Osteoblast (primary cell): ENCODE data around the gene RFC4. TPM values are rescaled to one million over a fixed set of nuclear protein-coding genes. Genes with fewer than 3 reads are reported as not detected.

Source experiments
- DNase-seq: peaks from one replicate; pipeline ENCODE4 v3.0.0; 2011; ENCODE audit warnings: low spot score, mixed read lengths; ENCODE audit not compliant: insufficient read length; ENCODE audit errors: missing footprints
- H2AFZ ChIP-seq: 2 replicates; pipeline ENCODE4 v1.6.0; 2011; ENCODE audit warnings: mild to moderate bottlenecking, low read length
- H3K27ac ChIP-seq: 2 replicates; pipeline ENCODE4 v1.5.1; 2011; ENCODE audit warnings: mild to moderate bottlenecking, low read depth, low read length, moderate library complexity
- H3K27me3 ChIP-seq: 2 replicates; pipeline ENCODE4 v1.6.0; 2012; ENCODE audit warnings: mild to moderate bottlenecking, control low read depth, inconsistent platforms, low read length, moderate library complexity; ENCODE audit not compliant: insufficient read depth
- H3K36me3 ChIP-seq: 2 replicates; pipeline ENCODE4 v1.5.1; 2011; ENCODE audit warnings: mild to moderate bottlenecking, low read length, control low read depth, moderate library complexity; ENCODE audit not compliant: insufficient read depth
- H3K4me1 ChIP-seq: 2 replicates; pipeline ENCODE4 v1.5.1; 2011; ENCODE audit warnings: mild to moderate bottlenecking, low read length, control low read depth, moderate library complexity; ENCODE audit not compliant: insufficient read depth
- H3K4me2 ChIP-seq: 2 replicates; pipeline ENCODE4 v1.6.0; 2011; ENCODE audit warnings: mild to moderate bottlenecking, low read length; ENCODE audit not compliant: insufficient read depth
- H3K4me3 ChIP-seq: fragments of 200-600 bp; sonication (generic); 3 replicates; pipeline ENCODE4 v1.5.1; 2012; ENCODE audit warnings: mild to moderate bottlenecking, low read length, inconsistent platforms; ENCODE audit not compliant: insufficient read depth
- H3K79me2 ChIP-seq: 2 replicates; pipeline ENCODE4 v1.6.0; 2012; ENCODE audit warnings: mild to moderate bottlenecking, low read length, control low read depth, inconsistent platforms; ENCODE audit not compliant: insufficient read depth
- H3K9me3 ChIP-seq: 2 replicates; pipeline ENCODE4 v1.5.1; 2011; ENCODE audit warnings: low read depth, low read length, control low read depth
- H4K20me1 ChIP-seq: 2 replicates; pipeline ENCODE4 v1.6.0; 2012; ENCODE audit warnings: mild to moderate bottlenecking, low read length, control low read depth; ENCODE audit not compliant: insufficient read depth
- CTCF ChIP-seq: IDR thresholded peaks from 2 replicates; pipeline ENCODE4 v1.5.1; 2011; ENCODE audit warnings: mild to moderate bottlenecking, low read depth, low read length, moderate library complexity; ENCODE audit errors: extremely low read depth
- total RNA-seq: library from RNA; depleted of rRNA; stranded (reverse); fragments of >200 nt; gene quantifications from 2 replicates; pipeline ENCODE4 v1.2.3, GENCODE V29; 2012

Gene RFC4
- total RNA-seq, 1 donor = 18.1 TPM

- Histone ChIP-seq H3K27me3 (peaks cover 10% of the 10 kb centered on the region), H3K9me3 (no peaks in the 10 kb centered on the region), H3K36me3 (no peaks in the 10 kb centered on the region), H3K27ac (no peak overlapping the region), H4K20me1 (no peaks in the 10 kb centered on the region), H3K4me2 (no peak overlapping the region), H2AFZ (no peak overlapping the region), H3K4me3 (no peak overlapping the region), H3K4me1 (peaks cover 5% of the 10 kb centered on the region), H3K79me2 (no peaks in the 10 kb centered on the region)
- DNase-seq = no peak
- TF ChIP-seq CTCF = no peak
Observed at GRCh38 chr3:186757686-186758220, 48.5 kb downstream of the RFC4 start.

GRCh38 chr3:186757214-186757613 is 49.1 kb downstream of the RFC4 start:
- no peak for DNase-seq
- no peaks in the 10 kb centered on the region for H3K36me3 ChIP-seq
- H3K27me3 ChIP-seq = peaks cover 10% of the 10 kb centered on the region

GRCh38 chr3:186754871-186755270 is 51.4 kb downstream of the RFC4 start:
- no peaks in the 10 kb centered on the region for H3K79me2 ChIP-seq
- H3K27me3 ChIP-seq = peaks cover 10% of the 10 kb centered on the region
- H3K4me1 ChIP-seq = peaks cover 5% of the 10 kb centered on the region
- H3K4me3 ChIP-seq = no peak overlapping the region
- no peak overlapping the region for H3K27ac ChIP-seq
- DNase-seq = no peak
- no peaks in the 10 kb centered on the region for H4K20me1 ChIP-seq
- H2AFZ ChIP-seq = no peak overlapping the region
- no peaks in the 10 kb centered on the region for H3K9me3 ChIP-seq
- no peak overlapping the region for H3K4me2 ChIP-seq
- TF ChIP-seq CTCF = no peak
- no peaks in the 10 kb centered on the region for H3K36me3 ChIP-seq

More at GRCh38 chr3:186757214-186757613, 49.1 kb downstream of the RFC4 start:
- no peak overlapping the region for H3K4me2 ChIP-seq
- no peak for TF ChIP-seq CTCF
- no peak overlapping the region for H3K4me3 ChIP-seq
- no peak overlapping the region for H2AFZ ChIP-seq
- no peaks in the 10 kb centered on the region for H4K20me1 ChIP-seq
- H3K9me3 ChIP-seq = no peaks in the 10 kb centered on the region
- H3K4me1 ChIP-seq = peaks cover 5% of the 10 kb centered on the region
- H3K79me2 ChIP-seq = no peaks in the 10 kb centered on the region
- no peak overlapping the region for H3K27ac ChIP-seq

DNA sequence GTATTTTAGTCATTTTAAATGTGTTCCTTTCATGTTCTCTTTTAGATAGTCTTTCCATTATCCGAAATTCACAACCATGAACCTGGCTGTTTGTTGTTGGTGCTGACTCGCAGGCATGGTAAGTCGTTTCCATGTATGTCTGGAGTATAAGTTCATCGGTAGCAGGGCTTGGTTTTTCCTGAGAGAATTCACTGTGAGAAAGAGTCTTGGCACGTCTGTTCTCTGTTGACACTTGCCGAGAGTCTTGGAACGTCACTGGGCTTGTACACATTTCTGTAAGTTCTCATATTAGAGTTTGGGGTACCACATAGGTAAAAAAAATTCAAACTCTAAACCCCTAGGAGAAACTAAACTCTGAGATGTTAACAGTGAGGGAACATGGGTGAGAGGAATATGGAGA is 52.3 kb downstream of the RFC4 start:
- H3K27ac ChIP-seq = no peak overlapping the region
- no peak for DNase-seq

More for the DNA sequence above, 52.3 kb downstream of the RFC4 start:
- Histone ChIP-seq H2AFZ (no peak overlapping the region), H3K4me2 (no peak overlapping the region), H4K20me1 (no peaks in the 10 kb centered on the region), H3K27me3 (peaks cover 10% of the 10 kb centered on the region), H3K79me2 (no peaks in the 10 kb centered on the region), H3K9me3 (no peaks in the 10 kb centered on the region), H3K36me3 (no peaks in the 10 kb centered on the region), H3K4me3 (no peak overlapping the region), H3K4me1 (peaks cover 5% of the 10 kb centered on the region)
- no peak for TF ChIP-seq CTCF
